SIG-M5 treated with dmso at 0.1 percent for 504 hours (cell line): ENCODE data around the gene GPR156.
"Not testable (repeated sequence)": the region's sequence is repeated elsewhere in the genome, so short reads cannot be mapped to it uniquely, and the experiment has no call there.

Experiments used
- DNase-seq: peaks from one replicate; lab custom pipeline; 2025; ENCODE audit not compliant: unreplicated experiment; lab: John Stamatoyannopoulos, UW

The GPR156 gene

GRCh38 chr3:120163816-120164215 is 121.2 kb downstream of the GPR156 start:
- no peak for DNase-seq

GRCh38 chr3:120163026-120163425 is 122.0 kb downstream of the GPR156 start:
- no peak for DNase-seq

- DNase-seq: no peak
Observed at GRCh38 chr3:120162400-120162799, 122.6 kb downstream of the GPR156 start.

DNA sequence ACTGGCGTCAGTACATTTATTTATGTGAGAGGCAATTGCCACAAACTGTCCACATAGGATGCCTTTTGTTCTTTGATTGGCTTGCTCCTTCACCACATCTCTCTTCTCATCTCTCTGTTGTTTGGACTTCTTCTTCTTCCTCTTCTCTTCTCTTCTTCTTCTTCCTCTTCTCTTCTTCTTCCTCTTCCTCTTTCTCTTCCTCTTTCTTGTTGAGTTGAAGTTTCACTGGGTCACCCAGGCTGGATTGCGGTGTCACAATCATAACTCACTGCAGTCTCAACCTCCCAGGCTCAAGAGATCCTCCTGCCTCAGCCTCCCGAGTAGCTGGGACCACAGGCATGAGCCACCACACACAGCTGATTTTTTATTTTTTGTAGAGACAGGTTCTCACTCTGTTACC is 123.1 kb downstream of the GPR156 start:
- peak; percentile 83 for DNase-seq

DNA sequence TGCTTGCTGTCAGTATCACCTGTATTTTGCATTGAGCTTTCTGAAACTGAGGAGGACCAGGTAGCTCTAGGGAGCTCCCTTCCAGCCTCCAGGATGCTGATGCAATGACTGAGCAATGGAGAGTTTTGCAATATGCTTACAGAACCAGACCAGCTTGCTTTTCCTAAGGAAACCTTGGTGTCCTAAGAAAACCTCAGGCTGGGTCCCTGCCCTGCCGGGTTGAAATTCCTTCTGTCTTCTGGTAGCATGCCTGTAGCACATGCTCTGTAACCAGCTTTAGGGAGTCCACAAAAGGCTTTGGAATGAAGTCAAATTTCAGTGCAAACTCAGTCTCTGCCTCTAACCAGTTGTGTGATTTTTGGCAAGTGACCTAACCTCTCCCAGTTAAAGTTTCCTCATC is 125.0 kb downstream of the GPR156 start:
- peak; percentile 64 for DNase-seq

DNA sequence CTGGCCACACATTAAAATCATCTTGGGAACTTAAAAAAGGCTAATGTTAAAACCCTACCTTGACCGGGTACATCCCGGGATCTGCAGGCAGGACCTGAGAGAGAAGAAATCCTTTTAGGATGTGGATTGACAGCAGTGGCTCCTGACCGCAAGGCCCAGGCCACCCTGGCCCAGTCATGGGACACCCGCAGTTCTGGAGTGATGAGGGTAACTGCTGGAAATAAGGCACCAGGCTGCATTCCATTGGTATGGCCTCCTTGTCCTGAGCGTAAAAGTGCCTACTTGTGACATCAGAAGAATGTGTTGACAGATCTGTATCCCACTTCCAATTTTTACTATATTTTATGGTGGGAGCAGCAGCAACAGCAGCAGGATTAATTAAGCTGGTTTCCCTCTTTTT is 127.3 kb downstream of the GPR156 start:
- no peak for DNase-seq

- DNase-seq: no peak
Observed at GRCh38 chr3:120157113-120157512, 127.9 kb downstream of the GPR156 start.

DNA sequence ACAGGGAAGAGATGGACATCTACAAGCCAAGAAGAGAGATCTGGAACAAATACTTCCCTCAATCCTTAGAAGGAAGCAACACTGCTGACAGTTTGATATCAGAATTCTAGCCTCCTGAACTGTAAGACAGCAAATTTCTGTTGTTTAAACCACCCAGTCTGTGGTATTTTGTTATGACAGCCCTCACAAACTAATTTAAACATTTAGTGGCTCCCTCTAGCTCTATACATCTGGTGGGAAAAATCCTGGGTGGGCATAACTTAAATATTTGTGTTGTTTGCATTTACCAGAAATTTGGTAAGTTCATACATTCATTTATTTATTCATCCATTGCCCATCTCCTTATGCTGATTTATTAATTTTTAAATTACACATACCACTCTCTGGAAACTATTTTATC is 128.3 kb downstream of the GPR156 start:
- no peak for DNase-seq

DNA sequence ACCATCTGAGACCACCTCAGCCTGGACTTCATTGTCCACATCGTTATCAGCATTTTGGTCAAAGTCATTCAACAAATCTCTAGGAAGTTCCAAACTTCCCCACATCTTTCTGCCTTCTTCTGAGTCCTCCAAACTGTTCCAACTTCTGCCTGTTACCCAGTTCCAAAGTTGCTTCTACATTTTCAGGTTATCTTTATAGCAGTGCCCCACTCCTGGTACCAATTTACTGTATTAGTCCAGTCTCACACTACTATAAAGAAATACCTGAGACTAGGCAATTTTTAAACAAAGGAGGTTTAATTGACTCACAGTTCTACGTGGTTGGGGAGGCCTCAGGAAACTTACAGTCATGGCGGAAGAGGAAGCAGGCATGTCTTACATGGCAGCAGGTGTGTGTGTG is 129.3 kb downstream of the GPR156 start:
- not testable (repeated sequence) for DNase-seq

- DNase-seq: no peak
Observed at GRCh38 chr3:120155108-120155507, 129.9 kb downstream of the GPR156 start.

DNA sequence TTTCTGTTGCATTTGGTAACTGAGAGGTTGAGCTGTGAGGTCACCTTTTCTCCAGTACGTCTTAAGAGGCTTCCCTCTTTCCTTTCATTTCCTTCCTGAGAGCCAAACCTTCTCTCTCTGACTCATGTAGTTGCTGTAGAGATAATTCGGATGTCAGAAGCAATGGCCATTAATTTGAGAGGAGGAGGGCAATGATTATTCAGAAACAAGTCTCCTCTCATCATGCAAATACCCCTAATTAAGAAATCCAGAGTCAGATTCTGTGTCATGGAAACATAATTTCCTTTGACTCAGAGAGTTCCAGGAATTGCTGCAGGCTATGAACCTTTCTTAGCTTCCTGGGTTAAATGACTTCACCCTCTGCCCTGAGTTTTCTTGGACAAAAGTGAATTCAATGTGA is 131.7 kb downstream of the GPR156 start:
- no peak for DNase-seq

DNA sequence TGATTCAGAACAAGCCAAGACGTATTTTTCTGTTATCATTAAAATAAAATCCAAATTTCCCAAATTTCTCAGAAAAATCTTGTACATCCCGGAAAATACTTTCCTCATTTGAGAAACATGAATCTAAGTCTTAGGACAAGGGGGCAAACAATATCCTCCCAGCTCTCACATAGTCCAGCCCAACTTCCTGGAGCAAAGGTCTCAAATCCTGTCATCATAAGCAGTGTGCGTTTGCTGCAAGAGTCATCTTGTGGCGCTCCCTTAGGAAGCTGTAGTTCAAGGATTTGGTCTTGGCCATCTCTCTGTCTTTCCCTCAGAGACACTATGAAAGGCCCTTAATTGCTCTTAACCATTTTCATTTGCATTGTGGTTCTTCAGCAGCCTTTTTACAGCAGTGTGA is 133.2 kb downstream of the GPR156 start:
- no peak for DNase-seq

DNA sequence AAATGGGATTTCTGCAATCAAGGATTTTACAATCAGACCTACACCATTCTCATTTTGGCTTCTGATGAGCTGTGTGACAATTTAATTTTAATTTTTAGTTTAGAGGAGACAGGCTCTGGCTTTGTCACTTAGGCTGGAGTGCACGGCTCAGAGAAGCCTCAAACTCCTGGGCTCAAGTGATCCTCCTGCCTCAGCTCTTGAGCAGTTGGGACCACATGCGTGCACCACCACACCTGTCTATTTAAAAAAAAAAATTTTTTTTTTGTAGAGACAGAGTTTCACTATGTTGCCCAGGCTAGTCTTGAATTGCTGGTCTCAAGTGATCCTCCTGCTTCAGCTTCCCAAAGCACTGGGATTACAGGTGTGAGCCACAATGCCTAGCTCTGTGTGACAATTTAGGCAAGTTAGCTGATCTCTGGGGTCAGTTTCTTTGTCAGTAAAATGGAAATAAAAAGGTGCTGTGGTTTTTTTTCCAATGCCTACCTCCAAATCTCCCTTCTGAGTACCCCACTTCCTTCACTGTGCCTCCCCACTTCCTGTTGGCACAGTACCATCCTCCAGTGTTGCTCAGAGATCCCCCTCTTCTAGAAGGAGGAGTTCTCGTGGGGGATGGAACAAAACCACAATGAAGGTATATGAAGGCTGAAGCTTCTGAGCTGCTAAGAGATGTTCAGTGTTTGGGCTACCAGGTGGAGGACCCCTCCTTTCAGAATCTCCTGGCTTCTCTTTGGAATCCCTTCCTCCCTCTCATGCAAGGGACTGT is 136.7 kb downstream of the GPR156 start:
- no peak for DNase-seq

DNA sequence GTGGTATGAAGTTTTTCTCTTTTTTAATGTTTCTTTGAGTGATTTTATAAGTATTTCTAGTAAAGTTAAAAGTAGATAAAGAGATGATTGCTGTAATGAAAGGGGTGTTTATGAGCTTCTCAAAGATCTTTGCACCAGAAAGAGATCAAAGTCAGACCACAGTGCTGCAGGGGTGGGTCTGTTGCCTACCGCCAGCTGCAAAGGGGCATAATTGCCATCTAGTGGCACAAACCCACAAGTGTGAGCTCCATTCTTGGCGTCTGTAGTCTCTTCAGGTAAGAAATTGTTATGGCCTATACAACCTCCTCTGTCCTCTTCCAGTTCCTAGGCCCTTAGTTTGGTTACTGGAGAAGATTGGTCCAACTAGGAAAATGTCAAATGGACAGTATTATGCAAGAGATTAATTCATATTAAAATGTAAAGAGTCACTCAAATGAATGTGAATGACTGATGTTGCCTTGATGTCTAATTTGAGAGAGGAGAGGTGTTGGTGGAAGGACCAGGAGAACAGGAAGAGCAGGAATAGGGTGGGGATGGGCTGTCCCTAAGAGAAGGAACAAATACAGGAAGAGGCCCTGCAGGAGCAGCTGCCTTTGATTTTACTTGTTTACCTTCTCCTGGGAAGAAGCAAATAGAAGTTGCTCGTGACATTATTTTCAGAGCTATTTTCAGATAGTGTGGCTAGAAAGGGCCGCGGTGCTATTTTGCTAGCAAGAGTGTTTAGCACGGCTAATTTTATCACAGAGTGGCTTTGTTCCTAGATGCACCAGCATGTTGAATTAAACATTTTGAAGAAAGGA is 137.8 kb downstream of the GPR156 start:
- peak; percentile 57 for DNase-seq

DNA sequence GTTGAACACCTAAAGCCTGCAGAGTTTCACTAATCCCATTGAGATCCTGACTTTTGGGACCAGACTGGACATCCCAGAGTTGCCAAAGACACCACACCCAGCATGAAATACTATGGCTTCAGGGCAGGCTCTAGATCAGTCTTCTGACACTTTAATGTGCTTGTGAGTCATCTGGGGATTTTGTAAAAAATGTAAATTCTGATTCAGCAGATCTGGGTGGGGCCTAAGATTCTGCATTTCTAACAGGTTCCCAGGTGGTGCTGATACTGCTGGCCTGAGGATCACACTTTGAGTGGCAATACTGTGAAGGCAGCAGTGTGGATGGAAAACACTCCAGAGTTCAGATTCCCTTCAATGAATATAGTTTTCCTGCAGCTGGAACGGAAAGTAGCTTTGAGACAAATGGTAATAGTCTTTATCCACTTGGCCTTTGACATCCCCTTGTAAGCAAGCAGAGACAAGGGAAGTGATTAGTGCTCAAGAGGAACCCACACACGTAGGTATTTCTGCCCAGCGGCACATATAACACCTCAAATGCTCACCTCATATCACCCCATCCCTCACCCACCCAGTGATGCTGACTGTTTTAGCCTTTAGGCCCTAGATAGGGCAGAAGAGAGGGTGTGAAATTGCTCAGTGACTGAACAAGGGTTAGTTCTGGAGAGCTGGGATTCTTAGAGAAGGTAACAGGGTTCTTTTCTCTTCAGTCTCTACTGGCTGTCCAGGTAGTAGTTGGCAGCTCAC is 139.3 kb downstream of the GPR156 start:
- DNase-seq: no peak

GRCh38 chr3:120144267-120144666 is 140.8 kb downstream of the GPR156 start:
- DNase-seq: no peak

DNA sequence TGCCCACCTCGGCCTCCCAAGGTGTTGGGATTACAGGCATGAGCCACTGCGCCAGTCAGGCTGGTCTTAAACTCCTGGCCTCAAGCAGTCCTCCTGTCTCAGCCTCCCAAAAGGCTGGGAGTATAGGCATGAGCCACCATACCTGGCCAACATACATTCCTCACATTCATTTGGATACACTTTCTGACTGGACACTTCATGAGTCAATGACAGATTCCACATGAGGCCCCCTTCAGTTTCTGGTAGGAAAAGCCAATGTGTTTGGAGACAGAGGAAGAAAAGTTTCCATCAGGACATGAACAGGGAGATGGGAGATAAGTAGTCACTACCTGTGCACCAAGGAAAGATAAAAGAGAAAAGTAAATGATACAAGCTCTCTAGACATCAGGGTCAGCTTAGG is 141.3 kb downstream of the GPR156 start:
- DNase-seq: no peak

DNA sequence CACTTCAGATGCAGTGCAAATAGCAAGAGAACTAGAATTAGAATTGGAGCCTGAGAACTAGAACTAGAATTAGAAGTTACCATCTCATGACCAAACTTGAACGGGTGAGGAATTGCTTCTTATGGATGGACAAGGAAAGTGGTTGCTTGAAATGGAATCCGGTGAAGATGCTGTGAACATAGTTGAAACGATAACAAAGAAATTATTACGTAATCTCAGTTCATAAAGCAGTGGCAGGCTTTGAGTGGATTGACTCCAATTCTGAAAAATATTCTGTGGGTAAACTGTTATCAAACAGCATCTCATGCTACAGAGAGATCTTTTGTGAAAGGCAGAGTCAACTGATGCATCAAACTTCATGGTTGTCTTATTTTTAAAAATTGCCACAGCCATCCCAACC is 142.8 kb downstream of the GPR156 start:
- no peak for DNase-seq

GRCh38 chr3:120140098-120140742 is 144.8 kb downstream of the GPR156 start:
- DNase-seq: no peak

- no peak for DNase-seq
Observed at GRCh38 chr3:120139140-120139539, 145.9 kb downstream of the GPR156 start.

GRCh38 chr3:120137548-120137947 is 147.5 kb downstream of the GPR156 start:
- DNase-seq: no peak
